GM12864 (cell line): ENCODE measurements around the gene IRF5.
"Not testable (repeated sequence)": the region's sequence is repeated elsewhere in the genome, so short reads cannot be mapped to it uniquely, and the experiment has no call there.

Experiments used
- DNase-seq: peaks from one replicate; pipeline ENCODE4 v3.0.0-alpha.2; 2011; ENCODE audit warnings: low read depth
- H3K4me3 ChIP-seq: 2 replicates; pipeline ENCODE4 v1.5.1; 2011; ENCODE audit warnings: mild to moderate bottlenecking, low read depth, low read length, control low read depth
- TF ChIP-seq, protein P1 (sequence below): IDR thresholded peaks from 2 replicates; pipeline ENCODE4 v1.5.1; 2011; ENCODE audit warnings: low read depth, mild to moderate bottlenecking, moderate library complexity, low read length, control low read depth, inconsistent platforms; ENCODE audit errors: missing control alignments

Gene IRF5

DNA sequence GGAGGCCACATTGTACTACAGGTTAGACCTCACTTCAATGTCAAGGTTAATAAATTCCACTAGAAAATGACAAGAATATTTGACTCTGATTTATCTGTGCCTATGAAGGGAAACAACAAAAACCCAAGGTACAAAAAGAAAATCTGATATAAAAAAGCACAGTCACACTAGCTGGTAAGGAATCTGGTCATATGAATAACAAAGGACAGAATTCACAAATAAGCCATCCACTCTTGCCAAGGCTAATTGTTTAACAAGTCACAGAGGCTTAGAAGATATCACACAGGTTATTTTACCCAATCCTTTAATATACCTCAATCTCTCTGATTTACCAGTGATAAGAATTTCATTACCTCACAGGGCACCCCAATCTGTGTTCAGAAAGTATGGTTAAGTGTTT lies 47.9 kb downstream of the IRF5 start:
- no peak for DNase-seq
- TF ChIP-seq, protein P1, sequence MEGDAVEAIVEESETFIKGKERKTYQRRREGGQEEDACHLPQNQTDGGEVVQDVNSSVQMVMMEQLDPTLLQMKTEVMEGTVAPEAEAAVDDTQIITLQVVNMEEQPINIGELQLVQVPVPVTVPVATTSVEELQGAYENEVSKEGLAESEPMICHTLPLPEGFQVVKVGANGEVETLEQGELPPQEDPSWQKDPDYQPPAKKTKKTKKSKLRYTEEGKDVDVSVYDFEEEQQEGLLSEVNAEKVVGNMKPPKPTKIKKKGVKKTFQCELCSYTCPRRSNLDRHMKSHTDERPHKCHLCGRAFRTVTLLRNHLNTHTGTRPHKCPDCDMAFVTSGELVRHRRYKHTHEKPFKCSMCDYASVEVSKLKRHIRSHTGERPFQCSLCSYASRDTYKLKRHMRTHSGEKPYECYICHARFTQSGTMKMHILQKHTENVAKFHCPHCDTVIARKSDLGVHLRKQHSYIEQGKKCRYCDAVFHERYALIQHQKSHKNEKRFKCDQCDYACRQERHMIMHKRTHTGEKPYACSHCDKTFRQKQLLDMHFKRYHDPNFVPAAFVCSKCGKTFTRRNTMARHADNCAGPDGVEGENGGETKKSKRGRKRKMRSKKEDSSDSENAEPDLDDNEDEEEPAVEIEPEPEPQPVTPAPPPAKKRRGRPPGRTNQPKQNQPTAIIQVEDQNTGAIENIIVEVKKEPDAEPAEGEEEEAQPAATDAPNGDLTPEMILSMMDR: no peak
- no peak overlapping the region for H3K4me3 ChIP-seq

DNA sequence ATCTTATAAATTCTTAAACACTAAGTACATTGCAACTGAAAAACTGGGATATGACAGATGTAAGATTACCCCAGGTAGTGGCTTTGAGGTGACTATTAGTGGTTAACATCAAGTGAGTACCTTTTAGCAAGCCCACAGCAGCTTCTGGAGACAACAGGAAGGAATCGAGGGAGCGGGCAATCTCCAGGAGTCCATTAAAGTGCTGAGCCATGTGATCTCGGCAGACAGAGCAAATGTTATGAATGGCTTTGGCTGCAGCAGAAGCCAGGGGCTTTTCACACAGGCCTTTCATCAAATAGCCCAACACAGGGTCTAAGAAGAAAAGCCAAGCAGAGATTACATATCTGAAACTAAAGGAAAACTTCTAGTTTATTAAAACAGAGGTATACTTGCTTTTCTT lies 48.9 kb downstream of the IRF5 start:
- TF ChIP-seq, protein P1: no peak
- no peak overlapping the region for H3K4me3 ChIP-seq
- no peak for DNase-seq

DNA sequence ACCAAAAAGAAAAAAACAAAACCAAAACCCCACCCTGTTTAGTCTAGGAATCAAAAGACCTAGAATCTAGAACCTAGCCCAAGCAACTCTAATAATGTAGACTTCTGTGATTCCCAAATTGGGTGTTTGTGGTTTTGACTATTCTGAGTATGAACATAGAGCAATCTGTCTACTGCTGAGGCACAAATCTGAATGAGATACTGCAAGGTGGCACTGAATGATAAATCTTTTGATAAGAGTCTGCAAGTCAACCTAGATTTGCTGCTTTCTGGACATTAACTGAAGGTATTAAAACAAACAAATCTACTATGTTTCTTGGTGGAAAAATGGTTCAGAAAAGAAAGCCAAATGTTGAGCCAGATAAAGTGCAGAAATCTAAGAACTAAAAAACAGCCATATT lies 50.6 kb downstream of the IRF5 start:
- DNase-seq: no peak
- H3K4me3 ChIP-seq: no peak overlapping the region
- TF ChIP-seq, protein P1: no peak

DNA sequence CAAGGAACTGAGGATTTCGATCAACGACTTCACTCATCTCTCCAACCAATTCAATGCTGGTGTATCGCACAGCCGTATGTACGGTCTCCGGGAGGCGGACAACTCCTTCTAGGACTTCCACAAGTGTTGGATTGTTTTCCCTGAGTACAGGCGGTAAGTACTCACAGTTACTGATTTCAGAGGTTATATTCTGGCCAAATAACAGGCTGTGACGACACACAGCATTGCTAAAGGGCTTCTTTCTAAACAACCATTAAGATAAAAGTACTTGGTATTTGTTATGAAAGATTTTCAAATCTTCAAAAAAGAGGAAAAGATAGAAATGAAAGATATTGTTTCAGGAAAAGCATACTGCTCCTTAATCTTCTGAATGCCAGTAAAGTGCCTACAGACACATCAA lies 52.2 kb downstream of the IRF5 start:
- H3K4me3 ChIP-seq: no peak overlapping the region
- DNase-seq: no peak
- TF ChIP-seq, protein P1: no peak

DNA sequence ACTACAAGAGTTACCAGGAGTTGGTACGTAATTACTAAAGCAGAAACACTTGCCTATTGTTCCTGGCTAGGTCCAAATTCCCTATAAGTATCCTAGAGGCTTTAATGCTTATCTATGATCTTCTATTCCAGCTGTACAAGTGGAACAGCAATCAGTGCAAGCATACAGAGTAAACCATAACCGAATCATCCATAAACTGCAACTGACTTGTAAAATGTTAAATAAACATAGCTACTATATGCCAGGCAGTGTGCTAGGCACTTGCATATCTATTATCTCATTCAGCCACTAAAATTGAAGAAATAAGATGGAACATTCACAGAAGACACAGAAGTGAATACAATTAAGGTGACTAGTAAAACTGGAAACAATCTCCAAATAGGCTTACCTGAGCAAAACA lies 55.7 kb downstream of the IRF5 start:
- TF ChIP-seq, protein P1: no peak
- H3K4me3 ChIP-seq: no peak overlapping the region
- DNase-seq: no peak

DNA sequence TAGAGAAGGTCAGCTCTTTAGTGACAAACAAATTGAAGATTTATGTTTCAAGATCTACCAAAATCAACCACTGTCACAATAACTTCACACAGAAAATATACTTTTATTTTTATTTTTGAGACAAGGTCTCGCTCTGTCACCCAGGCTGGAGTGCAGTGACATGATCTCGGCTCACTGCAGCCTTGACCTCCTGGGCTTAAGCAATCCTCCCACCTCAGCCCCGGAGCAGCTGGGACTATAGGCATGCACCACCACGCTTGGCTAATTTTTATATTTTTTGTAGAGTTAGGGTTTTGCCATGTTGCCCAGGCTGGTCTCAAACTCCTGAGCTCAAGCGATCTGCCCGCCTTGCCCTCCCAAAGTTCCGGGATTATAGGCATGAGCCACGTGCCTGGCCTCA lies 56.8 kb downstream of the IRF5 start:
- DNase-seq, H3K4me3 ChIP-seq: not testable (repeated sequence)

DNA sequence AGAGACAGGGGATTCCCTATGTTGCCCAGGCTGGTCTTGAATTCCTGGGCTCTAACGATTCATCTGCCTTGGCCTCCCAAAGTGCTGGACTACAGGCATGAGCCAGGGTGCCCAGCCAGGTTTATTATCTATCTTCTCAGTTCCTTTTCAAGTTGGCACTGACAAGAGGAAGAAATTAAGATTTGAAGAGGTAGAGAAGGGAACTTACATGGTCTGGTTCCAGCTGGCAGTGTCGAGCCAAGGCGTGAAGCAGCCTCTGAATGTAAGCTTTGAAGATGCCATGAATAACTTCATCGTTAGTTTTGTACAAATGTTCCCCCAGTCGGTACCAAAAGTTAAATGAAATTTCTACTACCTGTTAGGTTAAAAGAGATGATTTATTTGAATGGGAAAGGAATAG lies 59.5 kb downstream of the IRF5 start:
- no peak for DNase-seq

More for the DNA sequence above, 59.5 kb downstream of the IRF5 start:
- TF ChIP-seq, protein P1: no peak
- H3K4me3 ChIP-seq: no peak overlapping the region
